Central memory CD8-positive, alpha-beta T cell (primary cell): ENCODE measurements around the gene ANKS1B.

ENCODE experiments used
- ATAC-seq: fragments of 150-1000 bp; cut with Tn5 transposase; replicated peaks from 2 replicates; pipeline ENCODE4 v1.10.0; 2022; ENCODE audit warnings: mild to moderate bottlenecking, moderate FRiP score, moderate number of reproducible peaks; ENCODE audit not compliant: poor library complexity, severe bottlenecking; ENCODE audit errors: extremely low read depth
- DNase-seq, 2 donors: peaks; one replicate each; pipeline ENCODE4 v3.0.0; 2021; ENCODE audit warnings: low spot score in 2 of 2
- H3K27ac Mint-ChIP-seq: one replicate; pipeline ENCODE4 v1.8.0; 2022; ENCODE audit warnings: low read depth, mild to moderate bottlenecking, moderate library complexity, mixed read lengths
- H3K27me3 Mint-ChIP-seq: one replicate; pipeline ENCODE4 v1.8.0; 2022; ENCODE audit warnings: mixed read lengths
- H3K36me3 Mint-ChIP-seq: one replicate; pipeline ENCODE4 v1.8.0; 2022; ENCODE audit warnings: mild to moderate bottlenecking, moderate library complexity, mixed read lengths; ENCODE audit not compliant: insufficient read depth
- H3K4me1 Mint-ChIP-seq: one replicate; pipeline ENCODE4 v1.8.0; 2022; ENCODE audit warnings: mixed read lengths
- H3K4me3 Mint-ChIP-seq: one replicate; pipeline ENCODE4 v1.8.0; 2022; ENCODE audit warnings: mild to moderate bottlenecking, moderate library complexity, mixed read lengths
- H3K9me3 Mint-ChIP-seq: one replicate; pipeline ENCODE4 v1.8.0; 2022; ENCODE audit warnings: mixed read lengths

The ANKS1B gene

GRCh38 chr12:99983456-99984258 is 1.1 kb downstream of the ANKS1B start:
- H3K27ac Mint-ChIP-seq: no peak overlapping the region
- no peak for ATAC-seq
- no peaks in the 10 kb centered on the region for H3K36me3 Mint-ChIP-seq
- H3K9me3 Mint-ChIP-seq: no peaks in the 10 kb centered on the region
- no peaks in the 10 kb centered on the region for H3K4me1 Mint-ChIP-seq
- no peak for DNase-seq
- H3K4me3 Mint-ChIP-seq: peak overlapping the region; percentile 34
- peaks cover 69% of the 10 kb centered on the region for H3K27me3 Mint-ChIP-seq

- no peak overlapping the region for H3K4me3 Mint-ChIP-seq
- ATAC-seq: no peak
- H3K4me1 Mint-ChIP-seq: no peaks in the 10 kb centered on the region
- peaks cover 69% of the 10 kb centered on the region for H3K27me3 Mint-ChIP-seq
- DNase-seq: no peak
- H3K27ac Mint-ChIP-seq: no peak overlapping the region
- no peaks in the 10 kb centered on the region for H3K36me3 Mint-ChIP-seq
- peaks cover 2% of the 10 kb centered on the region for H3K9me3 Mint-ChIP-seq
These were observed 3.0 kb downstream of the ANKS1B start for GRCh38 chr12:99981639-99982190.

- Mint-ChIP-seq H3K4me1 (no peaks in the 10 kb centered on the region), H3K9me3 (peaks cover 6% of the 10 kb centered on the region), H3K4me3 (no peak overlapping the region), H3K27ac (no peak overlapping the region), H3K27me3 (peaks cover 64% of the 10 kb centered on the region), H3K36me3 (no peaks in the 10 kb centered on the region)
- DNase-seq (no peak), ATAC-seq (no peak)
These were observed 5.3 kb downstream of the ANKS1B start for GRCh38 chr12:99979471-99979870.

- no peak overlapping the region for H3K4me3 Mint-ChIP-seq
- no peak for DNase-seq
- H3K36me3 Mint-ChIP-seq: no peaks in the 10 kb centered on the region
- H3K9me3 Mint-ChIP-seq: peaks cover 6% of the 10 kb centered on the region
- peaks cover 51% of the 10 kb centered on the region for H3K27me3 Mint-ChIP-seq
- ATAC-seq: no peak
- no peak overlapping the region for H3K27ac Mint-ChIP-seq
- H3K4me1 Mint-ChIP-seq: no peaks in the 10 kb centered on the region
These were observed 6.6 kb downstream of the ANKS1B start for GRCh38 chr12:99978152-99978551.

- Mint-ChIP-seq H3K9me3 (peaks cover 6% of the 10 kb centered on the region), H3K36me3 (no peaks in the 10 kb centered on the region), H3K4me1 (no peaks in the 10 kb centered on the region), H3K4me3 (no peak overlapping the region), H3K27me3 (peaks cover 45% of the 10 kb centered on the region), H3K27ac (no peak overlapping the region)
- ATAC-seq (no peak), DNase-seq (no peak)
These were observed 7.2 kb downstream of the ANKS1B start for GRCh38 chr12:99977550-99977949.

GRCh38 chr12:99976762-99977161 is 8.0 kb downstream of the ANKS1B start:
- Mint-ChIP-seq H3K27me3 (peaks cover 50% of the 10 kb centered on the region), H3K4me3 (no peak overlapping the region), H3K4me1 (no peaks in the 10 kb centered on the region), H3K27ac (no peak overlapping the region), H3K36me3 (no peaks in the 10 kb centered on the region), H3K9me3 (peaks cover 6% of the 10 kb centered on the region)
- no peak for ATAC-seq
- DNase-seq: no peak

- Mint-ChIP-seq H3K27me3 (peaks cover 46% of the 10 kb centered on the region), H3K27ac (no peak overlapping the region), H3K9me3 (peaks cover 6% of the 10 kb centered on the region), H3K4me1 (no peaks in the 10 kb centered on the region), H3K4me3 (no peak overlapping the region), H3K36me3 (no peaks in the 10 kb centered on the region)
- DNase-seq: no peak
- no peak for ATAC-seq
These were observed 9.4 kb downstream of the ANKS1B start for GRCh38 chr12:99975321-99975720.

GRCh38 chr12:99974146-99974545 is 10.6 kb downstream of the ANKS1B start:
- DNase-seq (no peak), ATAC-seq (no peak)
- no peaks in the 10 kb centered on the region for H3K36me3 Mint-ChIP-seq
- peaks cover 6% of the 10 kb centered on the region for H3K9me3 Mint-ChIP-seq
- no peak overlapping the region for H3K27ac Mint-ChIP-seq
- H3K27me3 Mint-ChIP-seq: peaks cover 34% of the 10 kb centered on the region
- H3K4me3 Mint-ChIP-seq: no peak overlapping the region
- H3K4me1 Mint-ChIP-seq: no peaks in the 10 kb centered on the region

GRCh38 chr12:99966429-99966828 is 18.3 kb downstream of the ANKS1B start:
- ATAC-seq: no peak
- H3K4me1 Mint-ChIP-seq: no peaks in the 10 kb centered on the region
- no peaks in the 10 kb centered on the region for H3K36me3 Mint-ChIP-seq
- no peak for DNase-seq
- no peaks in the 10 kb centered on the region for H3K27me3 Mint-ChIP-seq
- H3K9me3 Mint-ChIP-seq: no peaks in the 10 kb centered on the region
- H3K4me3 Mint-ChIP-seq: no peak overlapping the region
- no peak overlapping the region for H3K27ac Mint-ChIP-seq

- Mint-ChIP-seq H3K9me3 (peaks cover 3% of the 10 kb centered on the region), H3K4me1 (no peaks in the 10 kb centered on the region), H3K27me3 (no peaks in the 10 kb centered on the region), H3K4me3 (no peak overlapping the region), H3K27ac (no peak overlapping the region), H3K36me3 (no peaks in the 10 kb centered on the region)
- ATAC-seq (no peak), DNase-seq (no peak)
These were observed 24.4 kb downstream of the ANKS1B start for GRCh38 chr12:99960311-99960710.

GRCh38 chr12:99959549-99960170 is 25.1 kb downstream of the ANKS1B start:
- Mint-ChIP-seq H3K4me1 (no peaks in the 10 kb centered on the region), H3K27me3 (no peaks in the 10 kb centered on the region), H3K9me3 (peaks cover 5% of the 10 kb centered on the region), H3K27ac (no peak overlapping the region), H3K4me3 (no peak overlapping the region), H3K36me3 (no peaks in the 10 kb centered on the region)
- ATAC-seq: no peak
- no peak for DNase-seq

- Mint-ChIP-seq H3K27me3 (no peaks in the 10 kb centered on the region), H3K4me1 (no peaks in the 10 kb centered on the region), H3K9me3 (peaks cover 5% of the 10 kb centered on the region), H3K4me3 (no peak overlapping the region), H3K36me3 (no peaks in the 10 kb centered on the region), H3K27ac (no peak overlapping the region)
- ATAC-seq (no peak), DNase-seq (no peak)
These were observed 26.8 kb downstream of the ANKS1B start for GRCh38 chr12:99957866-99958466.

- H3K36me3 Mint-ChIP-seq: no peaks in the 10 kb centered on the region
- no peak overlapping the region for H3K4me3 Mint-ChIP-seq
- ATAC-seq: no peak
- H3K9me3 Mint-ChIP-seq: peaks cover 5% of the 10 kb centered on the region
- H3K27ac Mint-ChIP-seq: no peak overlapping the region
- DNase-seq: no peak
- no peaks in the 10 kb centered on the region for H3K4me1 Mint-ChIP-seq
- H3K27me3 Mint-ChIP-seq: no peaks in the 10 kb centered on the region
These were observed 30.0 kb downstream of the ANKS1B start for GRCh38 chr12:99954724-99955123.
